AG09309 (cell line): Measurements from ENCODE around the gene ECEL1.
"Not testable (repeated sequence)": the region's sequence is repeated elsewhere in the genome, so short reads cannot be mapped to it uniquely, and the experiment has no call there.

Experiments
- DNase-seq: peaks from one replicate; pipeline ENCODE4 v3.0.0-alpha.2; 2010; ENCODE audit warnings: low read depth
- H3K4me3 ChIP-seq: 2 replicates; pipeline ENCODE4 v1.5.1; 2011; ENCODE audit warnings: mild to moderate bottlenecking, low read depth, low read length, moderate library complexity; ENCODE audit not compliant: control insufficient read depth
- CTCF ChIP-seq: IDR thresholded peaks from 2 replicates; pipeline ENCODE4 v1.5.1; 2011; ENCODE audit warnings: mild to moderate bottlenecking, low read depth, low read length, inconsistent platforms; ENCODE audit not compliant: insufficient read depth, control insufficient read depth; ENCODE audit errors: missing control alignments

The ECEL1 gene

GRCh38 chr2:232449964-232450363, 37.7 kb downstream of the ECEL1 start:
- no peak overlapping the region for H3K4me3 ChIP-seq
- TF ChIP-seq CTCF = no peak
- no peak for DNase-seq

GRCh38 chr2:232448304-232448690, 39.3 kb downstream of the ECEL1 start:
- DNase-seq = no peak
- no peak for TF ChIP-seq CTCF
- no peak overlapping the region for H3K4me3 ChIP-seq

GRCh38 chr2:232447638-232448303, 39.9 kb downstream of the ECEL1 start:
- no peak for TF ChIP-seq CTCF
- H3K4me3 ChIP-seq = no peak overlapping the region
- no peak for DNase-seq

- no peak for DNase-seq
- TF ChIP-seq CTCF = no peak
- H3K4me3 ChIP-seq = no peak overlapping the region
Observed at GRCh38 chr2:232447091-232447620, 40.5 kb downstream of the ECEL1 start.

GRCh38 chr2:232446266-232446777, 41.3 kb downstream of the ECEL1 start:
- not testable (repeated sequence) for DNase-seq, H3K4me3 ChIP-seq

GRCh38 chr2:232445149-232445885, 42.3 kb downstream of the ECEL1 start:
- not testable (repeated sequence) for DNase-seq, H3K4me3 ChIP-seq

GRCh38 chr2:232444409-232445148, 43.1 kb downstream of the ECEL1 start:
- TF ChIP-seq CTCF = peak; percentile 85
- DNase-seq = peak; percentile 7
- no peak overlapping the region for H3K4me3 ChIP-seq

GRCh38 chr2:232443669-232444408, 43.8 kb downstream of the ECEL1 start:
- not testable (repeated sequence) for DNase-seq, H3K4me3 ChIP-seq

- not testable (repeated sequence) for DNase-seq, H3K4me3 ChIP-seq
Observed at GRCh38 chr2:232443047-232443446, 44.6 kb downstream of the ECEL1 start.

- H3K4me3 ChIP-seq, DNase-seq: not testable (repeated sequence)
Observed at GRCh38 chr2:232442431-232442830, 45.2 kb downstream of the ECEL1 start.

GRCh38 chr2:232441922-232442321, 45.7 kb downstream of the ECEL1 start:
- not testable (repeated sequence) for H3K4me3 ChIP-seq, DNase-seq
